GM12865 (cell line): Measurements from ENCODE around the gene PPP3CA.

Source experiments
- DNase-seq: peaks from one replicate; pipeline ENCODE4 v3.0.0; 2010; ENCODE audit warnings: low read depth
- H3K4me3 ChIP-seq: 2 replicates; pipeline ENCODE4 v1.5.1; 2011; ENCODE audit warnings: mild to moderate bottlenecking, low read depth, low read length, control low read depth
- TF ChIP-seq, protein P1 (sequence below): IDR thresholded peaks from 2 replicates; pipeline ENCODE4 v1.5.1; 2011; ENCODE audit warnings: low read length, control low read depth, low read depth, inconsistent platforms; ENCODE audit not compliant: insufficient read depth; ENCODE audit errors: missing control alignments

The PPP3CA gene

DNA sequence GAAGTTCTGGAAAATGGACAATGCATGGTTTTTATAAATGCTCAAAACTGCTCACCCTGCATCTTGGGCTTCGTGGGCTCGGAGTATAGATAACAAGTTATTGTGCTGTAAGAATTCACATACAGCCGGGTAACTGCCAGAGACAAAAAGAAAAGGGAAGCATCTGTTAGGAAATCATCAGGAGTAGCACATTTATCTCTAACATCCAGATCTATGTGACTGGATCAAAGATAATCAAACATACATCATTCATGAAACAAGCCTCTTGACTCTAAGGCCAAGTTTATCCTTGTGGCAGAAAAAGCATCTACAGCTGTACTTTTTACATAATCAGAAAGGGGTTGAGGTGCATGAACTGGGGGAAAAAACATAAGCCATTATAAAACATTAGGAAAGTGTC is 264.2 kb downstream of the PPP3CA start:
- DNase-seq: no peak
- TF ChIP-seq, protein P1, sequence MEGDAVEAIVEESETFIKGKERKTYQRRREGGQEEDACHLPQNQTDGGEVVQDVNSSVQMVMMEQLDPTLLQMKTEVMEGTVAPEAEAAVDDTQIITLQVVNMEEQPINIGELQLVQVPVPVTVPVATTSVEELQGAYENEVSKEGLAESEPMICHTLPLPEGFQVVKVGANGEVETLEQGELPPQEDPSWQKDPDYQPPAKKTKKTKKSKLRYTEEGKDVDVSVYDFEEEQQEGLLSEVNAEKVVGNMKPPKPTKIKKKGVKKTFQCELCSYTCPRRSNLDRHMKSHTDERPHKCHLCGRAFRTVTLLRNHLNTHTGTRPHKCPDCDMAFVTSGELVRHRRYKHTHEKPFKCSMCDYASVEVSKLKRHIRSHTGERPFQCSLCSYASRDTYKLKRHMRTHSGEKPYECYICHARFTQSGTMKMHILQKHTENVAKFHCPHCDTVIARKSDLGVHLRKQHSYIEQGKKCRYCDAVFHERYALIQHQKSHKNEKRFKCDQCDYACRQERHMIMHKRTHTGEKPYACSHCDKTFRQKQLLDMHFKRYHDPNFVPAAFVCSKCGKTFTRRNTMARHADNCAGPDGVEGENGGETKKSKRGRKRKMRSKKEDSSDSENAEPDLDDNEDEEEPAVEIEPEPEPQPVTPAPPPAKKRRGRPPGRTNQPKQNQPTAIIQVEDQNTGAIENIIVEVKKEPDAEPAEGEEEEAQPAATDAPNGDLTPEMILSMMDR: no peak
- H3K4me3 ChIP-seq: no peak overlapping the region

DNA sequence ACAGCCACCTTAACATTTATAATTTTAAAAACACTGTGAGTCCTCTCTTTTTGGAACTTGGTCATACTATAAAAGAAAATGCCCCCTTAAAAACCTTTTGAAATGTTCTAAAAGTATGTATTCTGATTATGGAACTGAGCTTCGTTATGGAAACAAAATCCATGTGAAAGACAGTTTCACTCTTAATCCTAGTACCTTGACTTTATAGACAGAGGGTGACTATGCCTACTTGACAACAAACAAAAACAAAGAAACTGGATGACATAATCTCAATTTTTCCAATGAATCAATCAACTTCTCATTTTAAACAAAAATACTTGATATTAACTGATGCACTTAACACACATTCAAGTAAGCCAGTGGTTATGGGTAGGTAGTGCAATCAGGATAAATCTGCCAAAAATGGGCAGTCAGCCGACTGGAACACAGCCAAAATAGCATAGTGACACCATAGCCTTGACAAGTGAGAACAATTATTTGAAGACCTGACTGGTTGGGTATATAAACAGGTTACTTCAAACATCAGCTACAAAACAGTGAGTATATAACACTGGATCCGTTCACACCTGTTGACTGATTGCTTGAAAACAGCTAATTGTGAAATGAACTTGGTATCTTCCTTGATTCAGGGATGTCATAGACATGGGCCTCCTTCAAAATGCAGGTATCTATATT is 265.5 kb downstream of the PPP3CA start:
- H3K4me3 ChIP-seq: no peak overlapping the region
- TF ChIP-seq, protein P1: no peak
- DNase-seq: no peak

DNA sequence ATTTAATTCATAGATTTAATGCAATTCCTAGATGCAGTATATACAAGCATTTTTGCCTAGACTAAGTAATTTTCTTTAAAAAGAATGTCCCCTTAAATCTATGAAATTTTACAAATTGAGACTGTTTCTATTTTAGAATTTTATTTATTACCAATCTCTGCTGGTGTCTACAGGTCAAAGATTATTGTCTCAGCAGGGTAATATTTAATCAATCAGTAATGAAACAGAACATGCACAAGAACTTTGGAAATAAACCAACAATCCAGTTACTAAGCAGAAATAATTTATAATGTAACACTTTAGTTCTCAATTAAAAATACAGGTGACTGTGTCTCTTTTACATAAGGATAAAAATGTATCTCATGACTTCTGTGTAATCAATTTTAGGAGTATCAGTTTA is 266.2 kb downstream of the PPP3CA start:
- H3K4me3 ChIP-seq: no peak overlapping the region
- TF ChIP-seq, protein P1: no peak
- DNase-seq: no peak

DNA sequence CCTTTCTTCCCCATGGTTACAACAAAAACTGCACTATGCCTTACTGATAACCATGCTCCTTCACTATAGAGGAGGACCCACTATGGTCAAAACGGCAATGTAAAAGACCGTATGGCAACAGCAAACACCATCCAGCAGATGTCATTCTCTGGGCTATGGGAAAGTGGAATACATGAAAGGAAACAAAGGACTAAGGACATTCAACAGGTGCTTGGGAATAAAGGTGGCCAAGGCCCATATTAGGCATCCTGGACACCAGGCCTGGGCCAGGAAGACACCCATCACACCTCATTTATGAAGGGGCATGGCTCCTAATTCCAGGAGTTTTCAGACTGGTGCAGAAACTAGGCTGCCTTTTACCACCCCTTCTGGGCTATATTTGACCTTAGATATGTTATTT is 268.4 kb downstream of the PPP3CA start:
- no peak overlapping the region for H3K4me3 ChIP-seq
- no peak for DNase-seq
- TF ChIP-seq, protein P1: no peak

DNA sequence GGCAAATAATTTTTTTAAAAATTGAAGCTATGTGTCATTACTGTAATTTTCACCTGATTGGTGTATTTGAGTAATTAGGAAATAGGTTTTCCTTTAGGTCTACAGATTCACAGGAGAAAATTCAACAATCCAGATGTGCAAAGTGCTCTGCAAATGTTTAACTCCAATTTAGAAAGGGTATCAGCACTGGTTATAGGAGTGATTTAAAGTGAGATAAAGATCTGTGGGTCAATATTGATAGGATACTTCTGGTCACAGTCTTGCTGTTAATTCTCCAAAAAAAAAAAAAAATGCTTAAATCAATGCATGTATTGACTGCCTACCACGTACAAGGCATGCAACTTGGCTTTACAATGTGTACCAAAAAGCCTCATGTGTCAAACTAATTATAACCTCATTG is 271.3 kb downstream of the PPP3CA start:
- H3K4me3 ChIP-seq: no peak overlapping the region
- TF ChIP-seq, protein P1: no peak
- DNase-seq: no peak

DNA sequence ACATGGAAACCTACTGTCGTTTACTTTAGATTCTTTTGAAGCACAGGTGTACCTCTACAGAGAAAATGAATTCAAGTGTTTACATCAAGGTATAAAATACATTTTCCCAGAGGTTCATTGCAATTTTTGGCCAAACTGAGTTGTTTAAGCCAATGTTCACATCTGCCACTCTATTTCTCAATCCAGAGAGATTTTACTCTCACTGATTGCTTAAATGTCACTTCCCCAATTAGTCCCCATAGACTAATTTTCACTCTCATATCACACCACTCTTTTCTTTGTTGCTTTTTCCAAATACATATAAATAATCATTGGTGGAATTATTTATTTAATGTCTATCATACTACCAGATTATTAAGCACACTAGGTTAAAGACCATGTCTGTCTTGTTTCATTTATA is 271.8 kb downstream of the PPP3CA start:
- H3K4me3 ChIP-seq: no peak overlapping the region
- TF ChIP-seq, protein P1: no peak
- DNase-seq: no peak

DNA sequence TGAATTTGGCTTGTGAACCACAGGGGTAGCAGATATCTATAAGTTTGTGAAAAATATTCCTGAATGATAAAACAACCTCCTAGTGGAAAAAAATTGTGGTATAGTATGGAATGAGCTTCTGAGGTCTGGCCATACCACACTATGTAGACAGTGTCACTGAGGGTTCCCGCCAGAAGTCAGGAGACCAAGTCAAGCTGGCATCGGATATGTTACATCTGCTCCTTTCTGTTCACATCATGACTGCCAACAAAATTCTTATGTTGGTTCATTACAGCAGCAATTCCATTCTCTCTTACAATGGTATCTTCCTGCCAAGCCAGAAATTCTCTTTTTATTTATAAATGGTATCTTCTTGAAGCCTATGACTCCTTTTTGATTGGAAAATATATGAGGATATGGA is 273.0 kb downstream of the PPP3CA start:
- H3K4me3 ChIP-seq: no peak overlapping the region
- TF ChIP-seq, protein P1: no peak
- DNase-seq: no peak
